Keratinocyte (primary cell): ENCODE measurements around the gene NUP214. TPM values are rescaled to one million over a fixed set of nuclear protein-coding genes. Genes with fewer than 3 reads are reported as not detected.

ENCODE experiments used
- DNase-seq: peaks from one replicate; pipeline ENCODE4 v3.0.0-alpha.2; 2011; ENCODE audit warnings: low read depth, missing footprints, low spot score
- FAIRE-seq: peaks from 2 replicates; lab custom pipeline; 2011; peaks lifted over from hg19 to GRCh38; lab: Jason Lieb, UNC
- H2AFZ ChIP-seq: 2 replicates; pipeline ENCODE4 v1.6.0; 2012; ENCODE audit warnings: low read length, control low read depth, inconsistent platforms; ENCODE audit not compliant: control insufficient read depth
- H3K27ac ChIP-seq: 2 replicates; pipeline ENCODE4 v1.5.1; 2011; ENCODE audit warnings: low read length; ENCODE audit not compliant: control insufficient read depth, insufficient read depth
- H3K27me3 ChIP-seq: 3 replicates; pipeline ENCODE4 v1.6.0; 2011; ENCODE audit warnings: low read length; ENCODE audit not compliant: control insufficient read depth, insufficient read depth; ENCODE audit errors: extremely low read depth
- H3K36me3 ChIP-seq, 2 experiments: 2 replicates in 1 of 2; 3 replicates in 1 of 2; pipeline ENCODE4 v1.5.1; 2011; ENCODE audit warnings: low read length in 2 of 2, mild to moderate bottlenecking in 1 of 2; ENCODE audit not compliant: control insufficient read depth in 2 of 2, insufficient read depth in 2 of 2; ENCODE audit errors: extremely low read depth in 1 of 2
- H3K4me1 ChIP-seq: 3 replicates; pipeline ENCODE4 v1.5.1; 2011; ENCODE audit warnings: low read length; ENCODE audit not compliant: control insufficient read depth, insufficient read depth; ENCODE audit errors: extremely low read depth
- H3K4me2 ChIP-seq: 3 replicates; pipeline ENCODE4 v1.6.0; 2011; ENCODE audit warnings: low read depth, low read length; ENCODE audit not compliant: control insufficient read depth, insufficient read depth; ENCODE audit errors: extremely low read depth
- H3K4me3 ChIP-seq, 3 experiments: fragments of 200-600 bp in 1 of 3; sonication (generic) in 1 of 3; 2 replicates in 2 of 3; 3 replicates in 1 of 3; pipeline ENCODE4 v1.5.1; 2011 to 2016; ENCODE audit warnings: low read length in 3 of 3, mild to moderate bottlenecking in 3 of 3, control low read depth in 2 of 3, inconsistent platforms in 1 of 3, low read depth in 1 of 3, mixed read lengths in 1 of 3, mixed run types in 1 of 3, moderate library complexity in 1 of 3; ENCODE audit not compliant: control insufficient read depth in 2 of 3, insufficient read depth in 2 of 3; ENCODE audit errors: extremely low read depth in 1 of 3
- H3K79me2 ChIP-seq: 2 replicates; pipeline ENCODE4 v1.6.0; 2012; ENCODE audit warnings: low read length; ENCODE audit not compliant: control insufficient read depth, insufficient read depth
- H3K9ac ChIP-seq: 3 replicates; pipeline ENCODE4 v1.6.0; 2011; ENCODE audit warnings: low read length; ENCODE audit not compliant: control insufficient read depth, insufficient read depth; ENCODE audit errors: extremely low read depth
- H3K9me1 ChIP-seq: 3 replicates; pipeline ENCODE4 v1.6.0; 2011; ENCODE audit warnings: low read length; ENCODE audit not compliant: control insufficient read depth, insufficient read depth; ENCODE audit errors: extremely low read depth
- H3K9me3 ChIP-seq: 2 replicates; pipeline ENCODE4 v1.5.1; 2012; ENCODE audit warnings: low read depth, low read length; ENCODE audit not compliant: control insufficient read depth
- H4K20me1 ChIP-seq: 3 replicates; pipeline ENCODE4 v1.6.0; 2011; ENCODE audit warnings: low read length; ENCODE audit not compliant: control insufficient read depth, insufficient read depth; ENCODE audit errors: extremely low read depth
- CTCF ChIP-seq, 3 experiments: IDR thresholded peaks in 1 of 3; conservative IDR thresholded peaks in 1 of 3; optimal IDR thresholded peaks in 1 of 3; 2 replicates in 2 of 3; 3 replicates in 1 of 3; pipeline versions ENCODE3 to v1.5.1; 2011; ENCODE audit warnings: low read length in 3 of 3, mild to moderate bottlenecking in 3 of 3, moderate library complexity in 2 of 3, control low read depth in 1 of 3, inconsistent platforms in 1 of 3; ENCODE audit not compliant: insufficient read depth in 2 of 3; ENCODE audit errors: extremely low read depth in 1 of 3
- EZH2 ChIP-seq: IDR thresholded peaks from one replicate; pipeline ENCODE4 v1.6.1; 2012; ENCODE audit warnings: inconsistent platforms, mild to moderate bottlenecking, low read length, moderate library complexity
- dilution Hi-C: fragments of 300-500 bp; cut with MboI; formaldehyde crosslinking; loops from one replicate; pipeline ENCODE4 v1.7.0; 2020; ENCODE audit warnings: low sequenced_read_pairs; ENCODE audit not compliant: extremely low pct_ligation_motif_present
- polyA plus RNA-seq, 5 experiments: library from polyadenylated mRNA; depleted of rRNA in 3 of 5; stranded (reverse) in 3 of 5; stranded (forward) in 1 of 5; unstranded in 1 of 5; fragments of >200 nt; gene quantifications; 1 replicate in 1 of 5; 2 replicates in 3 of 5; 3 replicates in 1 of 5; pipeline versions ENCODE4 v1.2.1 to v1.2.3, GENCODE V29; 2011 to 2012; ENCODE audit warnings: missing spikeins in 2 of 5, low read depth in 1 of 5, low replicate concordance in 1 of 5

The NUP214 gene
- polyA plus RNA-seq, 1 donor (not counting 4 experiments of a cell fraction or from before 2014, with no cell fraction given) = 7.3 TPM

GRCh38 chr9:131236761-131237160 lies 111.4 kb downstream of the NUP214 start:
- peaks cover 12 to 17% of the 10 kb centered on the region in 2 experiments for H3K36me3 ChIP-seq
- TF ChIP-seq EZH2 (no peak), CTCF (optimal IDR thresholded peaks at IDR 0.05 in 1 of 3, IDR thresholded peaks at IDR 0.05 in 1 of 3, conservative IDR thresholded peaks at IDR 0.05 in 1 of 3; ENCODE audit: extremely low read depth in 1 of 3, insufficient read depth in 2 of 3, low read length in 3 of 3) (no peak)
- no peaks in the 10 kb centered on the region for H3K79me2 ChIP-seq
- no peak for FAIRE-seq
- no peaks in the 10 kb centered on the region for H3K27me3 ChIP-seq
- no peaks in the 10 kb centered on the region for H3K9me3 ChIP-seq
- H3K4me2 ChIP-seq = no peak overlapping the region
- no peak overlapping the region for H3K9ac ChIP-seq
- no peak for DNase-seq
- no peak overlapping the region for H3K4me3 ChIP-seq
- H2AFZ ChIP-seq = no peak overlapping the region
- H3K4me1 ChIP-seq = peaks cover 12% of the 10 kb centered on the region
- H4K20me1 ChIP-seq = no peaks in the 10 kb centered on the region
- no peaks in the 10 kb centered on the region for H3K9me1 ChIP-seq
- dilution Hi-C loops = no loop called here
- no peak overlapping the region for H3K27ac ChIP-seq

DNA sequence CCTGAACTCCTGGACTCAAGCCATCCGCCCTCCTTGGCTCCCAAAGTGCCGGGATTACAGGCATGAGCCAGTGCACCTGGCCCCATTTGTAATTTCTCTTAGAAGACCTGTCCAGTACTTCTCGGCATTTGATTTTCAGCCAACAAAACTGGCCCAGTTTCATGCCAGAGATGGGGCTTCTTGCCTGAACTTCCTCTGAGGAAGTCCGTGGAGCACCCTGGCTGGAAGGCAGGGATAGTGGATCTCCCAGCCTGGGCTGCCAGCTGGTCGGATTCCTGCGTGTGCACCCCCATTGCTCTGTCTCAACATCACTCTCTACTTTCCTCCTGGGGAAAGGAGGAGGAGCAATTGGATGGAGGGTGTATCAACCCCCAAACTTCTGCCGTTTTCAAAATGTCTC lies 111.9 kb downstream of the NUP214 start:
- H4K20me1 ChIP-seq = no peaks in the 10 kb centered on the region
- TF ChIP-seq CTCF (optimal IDR thresholded peaks at IDR 0.05 in 1 of 3, IDR thresholded peaks at IDR 0.05 in 1 of 3, conservative IDR thresholded peaks at IDR 0.05 in 1 of 3; ENCODE audit: extremely low read depth in 1 of 3, insufficient read depth in 2 of 3, low read length in 3 of 3) (no peak), EZH2 (no peak)
- no peak overlapping the region for H3K27ac ChIP-seq
- no peak overlapping the region for H3K9ac ChIP-seq
- H3K79me2 ChIP-seq = no peaks in the 10 kb centered on the region
- no peak overlapping the region for H2AFZ ChIP-seq
- H3K27me3 ChIP-seq = no peaks in the 10 kb centered on the region
- H3K36me3 ChIP-seq = peaks cover 9 to 12% of the 10 kb centered on the region in 2 experiments
- no peak for FAIRE-seq
- DNase-seq = no peak
- no peaks in the 10 kb centered on the region for H3K9me1 ChIP-seq
- H3K4me2 ChIP-seq = no peak overlapping the region
- H3K4me3 ChIP-seq = no peak overlapping the region
- H3K4me1 ChIP-seq = peaks cover 12% of the 10 kb centered on the region
- H3K9me3 ChIP-seq = no peaks in the 10 kb centered on the region
- dilution Hi-C loops = no loop called here
